GM21619 (cell line): ENCODE data around the gene ANKRD12.

Source experiments
- ATAC-seq: cut with Tn5 transposase; IDR thresholded peaks from one replicate; pipeline ENCODE4 v1.9.1; 2021; ENCODE audit not compliant: unreplicated experiment

Gene ANKRD12

GRCh38 chr18:9181275-9181674 lies 44.7 kb downstream of the ANKRD12 start:
- no peak for ATAC-seq

- no peak for ATAC-seq
Measured at GRCh38 chr18:9182852-9183399, 46.3 kb downstream of the ANKRD12 start.

GRCh38 chr18:9184998-9185613 lies 48.5 kb downstream of the ANKRD12 start:
- no peak for ATAC-seq

DNA sequence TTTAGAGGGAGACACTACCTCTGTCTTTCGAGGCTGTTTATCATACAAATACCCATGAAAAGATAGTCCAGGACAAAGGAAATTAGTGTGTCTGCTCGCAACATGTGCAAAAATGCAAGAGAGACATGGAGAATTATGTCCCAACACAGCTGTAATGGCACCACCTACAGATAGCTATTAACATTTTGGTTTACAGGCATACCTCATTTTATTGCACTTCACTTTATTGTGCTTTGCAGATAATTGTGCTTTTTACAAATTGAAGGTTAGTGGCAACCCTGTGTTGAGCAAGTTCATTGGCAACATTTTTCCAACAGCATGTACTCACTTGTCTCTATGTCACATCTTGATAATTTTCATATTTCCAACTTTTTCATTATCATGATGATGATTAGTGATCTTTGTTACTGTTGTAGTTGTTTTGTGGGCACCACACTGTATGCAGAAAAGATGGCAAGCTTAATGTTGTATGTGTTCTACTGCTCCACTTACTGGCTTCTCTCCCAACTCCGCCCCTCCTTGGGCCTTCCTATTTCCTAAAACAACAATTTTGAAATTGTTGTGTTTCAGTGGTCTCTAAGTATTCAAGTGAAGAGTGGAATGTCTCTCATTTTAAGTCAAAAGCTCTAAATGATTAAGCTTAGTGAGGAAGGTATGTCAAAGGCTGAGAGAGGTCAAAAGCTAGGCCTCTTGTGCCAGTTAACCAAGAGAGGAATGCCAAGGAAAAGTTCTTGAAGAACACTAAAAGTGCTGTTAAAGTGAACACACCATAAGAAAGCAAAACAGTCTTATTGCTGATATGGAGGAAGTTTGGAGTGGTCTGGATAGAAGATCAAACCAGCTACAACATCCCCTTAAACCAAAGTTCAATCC lies 52.0 kb downstream of the ANKRD12 start:
- no peak for ATAC-seq

DNA sequence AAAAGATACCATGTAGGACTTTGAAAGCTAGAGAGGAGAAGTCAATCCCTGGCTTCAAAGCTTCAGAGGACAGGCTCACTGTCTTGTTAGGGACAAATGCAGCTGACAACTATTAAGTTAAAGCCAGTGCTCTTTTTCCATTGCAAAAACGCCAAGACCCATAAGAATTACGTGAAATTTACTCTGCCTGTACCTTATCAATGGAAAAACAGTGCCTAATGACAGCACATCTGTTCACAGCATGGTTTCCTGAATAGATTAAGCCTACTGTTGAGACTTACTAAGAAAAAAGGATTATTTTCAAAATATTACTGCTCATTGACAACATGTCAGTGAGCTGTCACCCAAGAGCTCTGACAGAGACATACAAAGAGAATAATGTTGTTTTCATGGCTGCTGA lies 52.9 kb downstream of the ANKRD12 start:
- no peak for ATAC-seq

DNA sequence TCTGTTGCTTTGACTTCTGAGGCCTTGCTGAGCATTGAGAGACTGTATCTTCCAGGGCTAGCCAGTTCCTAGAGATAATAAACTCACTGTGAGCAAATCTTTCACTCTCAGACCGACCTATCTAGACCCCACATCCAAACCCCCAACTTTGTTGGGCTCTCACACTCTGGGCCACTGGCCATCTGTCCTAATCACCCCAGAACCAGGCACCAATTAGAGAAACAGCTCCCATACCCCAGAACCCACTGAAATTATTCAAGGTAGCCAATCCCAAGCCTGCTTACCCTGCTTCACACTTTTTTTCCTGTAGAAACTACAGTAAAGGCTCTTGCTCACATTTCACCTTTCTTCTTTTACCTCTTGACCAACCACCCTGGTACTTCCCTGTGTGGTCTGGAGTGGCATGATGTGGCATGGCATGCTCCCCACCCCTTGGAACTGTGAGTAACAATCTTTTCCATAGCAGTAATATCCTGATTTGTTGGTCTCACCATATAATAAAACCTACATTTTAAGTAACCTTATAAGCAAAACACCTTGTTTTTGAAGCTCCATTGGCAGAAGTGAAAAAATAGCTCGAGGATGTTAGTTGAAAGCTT lies 55.2 kb downstream of the ANKRD12 start:
- ATAC-seq: no peak

GRCh38 chr18:9193031-9193430 lies 56.5 kb downstream of the ANKRD12 start:
- ATAC-seq: no peak

GRCh38 chr18:9196568-9196967 lies 60.0 kb downstream of the ANKRD12 start:
- ATAC-seq: no peak

DNA sequence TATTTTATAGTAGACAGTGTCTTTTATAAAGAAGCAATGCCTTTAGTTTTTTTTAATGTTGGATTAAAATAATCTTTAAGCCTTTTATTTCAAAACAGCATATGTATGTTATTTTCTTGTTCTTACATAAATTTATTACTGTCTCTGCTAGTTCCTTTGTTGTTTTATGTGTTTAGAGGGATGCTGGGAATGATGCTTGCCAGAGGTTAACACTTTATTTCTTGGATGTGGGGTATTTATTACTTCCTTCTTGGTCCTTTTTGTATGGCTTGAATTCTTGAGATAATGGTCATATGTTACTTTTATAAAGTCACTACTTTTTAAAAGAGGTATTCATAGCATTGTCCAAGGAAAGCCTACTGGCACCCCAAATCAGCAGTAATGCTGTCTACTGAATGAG lies 63.1 kb downstream of the ANKRD12 start:
- no peak for ATAC-seq

DNA sequence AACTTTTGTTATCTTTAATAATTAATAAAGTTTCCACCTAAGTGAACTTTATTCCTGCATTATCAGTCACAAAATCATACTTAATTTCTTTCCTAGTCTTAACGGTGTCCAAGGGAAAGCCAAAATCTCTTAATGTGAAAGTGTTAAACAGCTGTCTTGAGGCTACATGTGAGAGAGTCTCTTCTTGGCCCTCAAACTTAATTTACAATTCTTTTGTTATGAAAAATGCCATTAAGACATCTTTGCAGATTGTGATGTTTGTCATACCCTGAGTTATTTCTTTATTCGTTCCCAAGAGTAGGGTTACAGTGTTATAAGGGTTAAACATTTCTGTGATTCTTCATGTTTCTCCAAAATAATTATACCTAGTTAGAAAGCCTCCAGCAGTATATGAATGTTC lies 64.6 kb downstream of the ANKRD12 start:
- no peak for ATAC-seq

DNA sequence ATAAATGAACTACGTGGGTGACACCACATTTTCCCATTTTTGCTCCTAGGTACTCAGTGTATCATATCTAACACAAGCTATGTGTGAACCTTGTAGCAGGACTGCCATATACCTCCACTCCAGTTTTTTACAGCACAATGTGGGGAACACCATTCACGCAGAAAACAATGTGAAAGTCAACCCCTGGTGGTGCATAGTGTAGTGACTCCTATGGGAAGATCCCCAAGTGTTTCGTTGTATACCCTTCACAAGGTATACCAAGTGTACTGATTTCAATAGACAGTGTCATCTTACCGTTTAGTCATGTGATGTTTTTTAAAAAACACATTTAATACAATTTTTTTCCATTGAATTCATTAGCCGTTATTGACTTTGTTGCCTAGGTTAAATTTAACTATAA lies 68.1 kb downstream of the ANKRD12 start:
- ATAC-seq: no peak

DNA sequence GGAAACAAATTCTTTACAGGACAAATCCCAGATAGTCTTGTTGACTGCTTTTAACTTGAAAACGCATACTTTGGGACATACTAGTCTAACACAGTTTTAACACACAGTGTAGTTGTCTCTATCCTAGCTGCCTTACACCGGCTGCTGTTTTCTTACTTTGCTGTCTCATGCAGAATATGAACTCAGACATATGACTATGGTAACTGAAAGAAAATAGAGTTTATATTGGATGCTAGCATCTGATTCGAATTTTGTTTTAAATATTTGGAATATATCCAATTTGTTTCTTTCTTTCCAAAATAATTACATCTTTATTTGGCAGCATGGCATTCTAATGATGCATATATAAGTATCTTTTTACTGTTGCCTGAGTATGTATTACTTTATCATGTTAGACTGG lies 69.8 kb downstream of the ANKRD12 start:
- no peak for ATAC-seq

DNA sequence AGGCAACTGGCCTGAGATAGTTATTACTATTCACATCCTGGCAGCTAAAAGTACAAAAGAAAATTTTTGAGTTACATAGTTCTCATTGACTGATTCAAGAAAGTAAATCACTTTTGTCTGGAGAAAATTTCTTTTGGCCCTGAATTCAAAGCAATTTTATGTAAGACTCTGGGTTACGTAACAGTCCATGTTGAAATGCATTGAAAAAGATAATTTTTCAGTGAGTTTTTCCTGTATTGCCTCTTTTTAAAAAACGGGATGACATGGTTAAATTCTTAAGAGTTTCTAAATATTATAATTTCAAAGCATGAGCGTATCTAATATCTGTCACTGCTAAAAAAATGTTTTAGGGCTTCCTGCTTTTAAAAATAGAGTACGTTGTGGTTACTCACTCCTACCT lies 72.7 kb downstream of the ANKRD12 start:
- ATAC-seq: no peak

DNA sequence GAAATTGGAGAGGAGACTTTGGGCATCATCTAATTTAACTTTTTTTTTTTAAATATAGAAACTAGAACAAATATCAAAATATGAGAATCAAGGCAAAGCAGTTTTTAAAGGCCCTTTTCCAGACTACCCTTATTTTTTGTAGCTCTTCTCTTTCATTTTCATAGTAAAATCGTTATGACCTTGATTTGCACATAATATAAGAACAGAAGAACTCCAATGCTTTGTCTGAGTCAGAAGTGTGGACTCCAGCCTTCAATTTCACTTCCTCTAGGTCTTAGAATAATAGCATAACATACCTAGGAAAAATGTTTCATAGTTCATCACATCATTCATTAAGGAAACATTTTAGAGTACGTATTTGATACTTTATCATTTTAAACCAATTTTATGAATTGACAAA lies 74.4 kb downstream of the ANKRD12 start:
- peak; percentile 59 for ATAC-seq

DNA sequence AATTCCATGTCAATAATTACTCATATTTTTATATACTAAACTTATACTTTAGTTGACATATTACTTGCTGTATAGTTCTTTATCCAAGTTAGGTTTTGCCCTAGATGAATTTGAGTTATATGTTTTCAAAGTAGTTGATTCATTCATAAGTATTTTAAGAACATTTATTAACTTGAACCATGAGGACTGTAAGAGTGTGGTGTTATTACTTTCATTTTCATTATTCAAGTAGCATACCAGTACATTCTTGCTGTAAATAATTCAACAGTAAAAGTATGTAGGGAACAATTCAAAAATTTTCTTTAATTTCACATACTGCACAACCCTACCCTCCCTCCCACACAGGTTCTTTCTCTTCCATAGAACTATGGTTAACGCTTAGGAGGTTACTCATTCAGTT lies 75.4 kb downstream of the ANKRD12 start:
- peak; percentile 71 for ATAC-seq

GRCh38 chr18:9215221-9215933 lies 78.8 kb downstream of the ANKRD12 start:
- ATAC-seq: no peak

GRCh38 chr18:9216459-9216858 lies 79.9 kb downstream of the ANKRD12 start:
- ATAC-seq: no peak

DNA sequence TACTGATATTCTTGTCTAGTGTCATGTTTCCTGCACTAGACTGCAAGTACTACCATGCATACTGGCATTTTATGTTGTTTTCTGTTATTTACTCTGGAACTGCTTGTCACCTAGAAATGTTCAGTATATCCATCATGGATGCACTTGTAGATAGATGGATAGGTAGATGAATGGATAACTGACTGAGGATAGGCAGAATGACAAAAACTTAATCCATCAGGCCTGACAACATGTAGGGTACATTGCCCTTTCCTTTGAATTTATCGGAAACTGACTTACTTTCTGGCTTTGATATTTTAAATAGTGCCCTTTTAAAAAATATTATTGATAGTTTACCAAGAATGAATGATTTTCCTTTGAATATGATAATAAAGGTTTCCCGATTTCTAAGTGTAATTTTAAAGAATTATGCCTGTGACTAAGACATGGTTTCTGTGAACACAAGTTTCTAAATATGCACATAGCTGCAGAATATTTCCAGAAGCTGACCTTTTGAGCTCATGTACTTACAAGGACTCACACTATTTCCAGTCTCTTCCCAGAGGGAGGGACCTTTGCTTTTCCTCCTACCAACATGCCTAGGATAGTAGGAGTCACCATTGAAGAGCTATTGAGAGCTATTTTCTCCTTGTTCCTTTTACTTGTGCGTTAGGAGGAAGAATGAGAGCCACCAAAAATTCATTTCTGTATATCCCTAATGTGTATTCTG lies 81.3 kb downstream of the ANKRD12 start:
- ATAC-seq: no peak

DNA sequence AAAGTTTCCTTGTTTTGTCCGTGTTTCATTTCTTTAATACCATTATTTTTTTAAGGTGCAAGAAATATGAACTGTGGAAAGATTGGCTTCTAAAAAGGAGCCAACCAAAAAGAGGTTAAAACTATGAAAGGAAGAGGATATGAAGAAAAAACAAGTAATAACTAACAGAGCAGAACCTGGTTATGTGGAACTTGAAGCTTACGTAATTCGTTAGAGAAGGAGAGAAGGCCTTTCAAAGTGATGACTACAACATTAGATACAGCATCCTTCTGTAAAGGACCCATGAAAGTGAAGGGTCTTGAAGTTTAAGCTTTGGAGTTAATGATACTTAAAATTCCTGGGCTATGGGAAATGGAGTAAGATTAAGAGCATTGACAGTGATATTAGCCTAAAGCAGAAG lies 84.5 kb downstream of the ANKRD12 start:
- ATAC-seq: no peak

GRCh38 chr18:9221661-9222060 lies 85.1 kb downstream of the ANKRD12 start:
- no peak for ATAC-seq

DNA sequence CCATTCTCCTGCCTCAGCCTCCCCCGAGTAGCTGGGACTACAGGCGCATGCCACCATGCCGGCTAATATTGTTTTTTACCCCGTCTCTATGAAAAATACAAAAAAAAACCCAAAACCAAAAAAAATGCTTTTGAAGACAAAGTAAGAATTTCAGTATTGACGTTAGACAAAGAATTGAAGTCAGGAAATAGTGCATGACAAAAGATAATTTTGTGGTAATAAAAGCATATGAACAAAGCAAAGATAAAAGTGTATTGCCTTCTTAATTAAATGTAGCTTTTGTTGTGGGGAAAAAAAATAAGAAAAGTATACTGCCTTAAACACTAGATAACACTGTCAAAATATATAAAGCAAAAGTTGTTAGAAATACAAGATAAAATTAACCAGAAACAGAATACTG lies 86.8 kb downstream of the ANKRD12 start:
- ATAC-seq: no peak
